Measurements from ENCODE around the gene EEFSEC.

EEFSEC gene

GRCh38 chr3:128353361-128353965 is 200.2 kb downstream of the EEFSEC start:
- no peaks in the 10 kb centered on the region for H4K20me1 ChIP-seq (ENCODE audit: insufficient read depth, low read length)
- H3K79me2 ChIP-seq (ENCODE audit: low read length): no peaks in the 10 kb centered on the region
- H3K27ac ChIP-seq (ENCODE audit: low read length): no peak overlapping the region
- no peak overlapping the region for H3K9ac ChIP-seq (ENCODE audit: low read length)
- H3F3A ChIP-seq (ENCODE audit: insufficient read depth, low read length): no peaks in the 10 kb centered on the region
- H3K27me3 ChIP-seq (replicated peaks; ENCODE audit: insufficient read depth, low read length): no peaks in the 10 kb centered on the region
- H2AFZ ChIP-seq (ENCODE audit: low read length): no peak overlapping the region
- H3K4me3 ChIP-seq (ENCODE audit: low read length): no peak overlapping the region
- no peak overlapping the region for H3K4me2 ChIP-seq (ENCODE audit: low read depth, low read length)
- no peak for TF ChIP-seq EZH2 (optimal IDR thresholded peaks at IDR 0.05; ENCODE audit: low read depth, low read length)
- no peak for TF ChIP-seq EZH2phosphoT487 (IDR thresholded peaks at IDR 0.05; ENCODE audit: low read length)
- no peak for TF ChIP-seq CTCF (IDR thresholded peaks at IDR 0.05; ENCODE audit: low read length)
- H3K4me1 ChIP-seq (ENCODE audit: low read length): no peaks in the 10 kb centered on the region
- H3K9me2 ChIP-seq (replicated peaks; ENCODE audit: insufficient read depth, low read length): no peaks in the 10 kb centered on the region
- no peaks in the 10 kb centered on the region for H3K9me3 ChIP-seq (replicated peaks; ENCODE audit: insufficient read depth, low read length)
- no peaks in the 10 kb centered on the region for H3K36me3 ChIP-seq (replicated peaks; ENCODE audit: insufficient read depth, low read length)
- DNase-seq: no peak

GRCh38 chr3:128353991-128354687 is 200.9 kb downstream of the EEFSEC start:
- Histone ChIP-seq H3K4me3 (ENCODE audit: low read length) (no peak overlapping the region), H3K27ac (ENCODE audit: low read length) (no peak overlapping the region), H3K9me3 (replicated peaks; ENCODE audit: insufficient read depth, low read length) (no peaks in the 10 kb centered on the region), H3K9me2 (replicated peaks; ENCODE audit: insufficient read depth, low read length) (no peaks in the 10 kb centered on the region), H3K4me2 (ENCODE audit: low read depth, low read length) (no peak overlapping the region), H3K79me2 (ENCODE audit: low read length) (no peaks in the 10 kb centered on the region), H3F3A (ENCODE audit: insufficient read depth, low read length) (no peaks in the 10 kb centered on the region), H4K20me1 (ENCODE audit: insufficient read depth, low read length) (no peaks in the 10 kb centered on the region), H2AFZ (ENCODE audit: low read length) (no peak overlapping the region), H3K4me1 (ENCODE audit: low read length) (no peaks in the 10 kb centered on the region), H3K9ac (ENCODE audit: low read length) (no peak overlapping the region), H3K27me3 (replicated peaks; ENCODE audit: insufficient read depth, low read length) (no peaks in the 10 kb centered on the region), H3K36me3 (replicated peaks; ENCODE audit: insufficient read depth, low read length) (no peaks in the 10 kb centered on the region)
- TF ChIP-seq EZH2phosphoT487 (IDR thresholded peaks at IDR 0.05; ENCODE audit: low read length) (no peak), CTCF (IDR thresholded peaks at IDR 0.05; ENCODE audit: low read length) (no peak), EZH2 (optimal IDR thresholded peaks at IDR 0.05; ENCODE audit: low read depth, low read length) (no peak)
- no peak for DNase-seq

- Histone ChIP-seq H4K20me1 (ENCODE audit: insufficient read depth, low read length) (no peaks in the 10 kb centered on the region), H3F3A (ENCODE audit: insufficient read depth, low read length) (no peaks in the 10 kb centered on the region), H3K79me2 (ENCODE audit: low read length) (no peaks in the 10 kb centered on the region), H3K36me3 (replicated peaks; ENCODE audit: insufficient read depth, low read length) (no peaks in the 10 kb centered on the region), H3K9me3 (replicated peaks; ENCODE audit: insufficient read depth, low read length) (no peaks in the 10 kb centered on the region), H3K4me3 (ENCODE audit: low read length) (no peak overlapping the region), H3K4me1 (ENCODE audit: low read length) (no peaks in the 10 kb centered on the region), H3K9ac (ENCODE audit: low read length) (no peak overlapping the region), H3K27me3 (replicated peaks; ENCODE audit: insufficient read depth, low read length) (no peaks in the 10 kb centered on the region), H3K4me2 (ENCODE audit: low read depth, low read length) (no peak overlapping the region), H3K27ac (ENCODE audit: low read length) (no peak overlapping the region), H3K9me2 (replicated peaks; ENCODE audit: insufficient read depth, low read length) (no peaks in the 10 kb centered on the region), H2AFZ (ENCODE audit: low read length) (no peak overlapping the region)
- TF ChIP-seq EZH2 (optimal IDR thresholded peaks at IDR 0.05; ENCODE audit: low read depth, low read length) (no peak), EZH2phosphoT487 (IDR thresholded peaks at IDR 0.05; ENCODE audit: low read length) (no peak), CTCF (IDR thresholded peaks at IDR 0.05; ENCODE audit: low read length) (no peak)
- no peak for DNase-seq
These were observed 201.7 kb downstream of the EEFSEC start for GRCh38 chr3:128354788-128355542.

Measured in MM.1S (cell line).